Activated gamma-delta T cell treated with Interleukin-2 at 50 U/mL for 16 hours (primary cell): Measurements from ENCODE around the gene P2RY12.
"Not testable (repeated sequence)": the region's sequence is repeated elsewhere in the genome, so short reads cannot be mapped to it uniquely, and the experiment has no call there.

Experiments used
- DNase-seq: peaks from one replicate; pipeline ENCODE4 v3.0.0-alpha.2; 2020

The P2RY12 gene

GRCh38 chr3:151392191-151392590, 7.6 kb upstream of the P2RY12 start:
- DNase-seq, result not testable (repeated sequence)

GRCh38 chr3:151391720-151392119, 7.2 kb upstream of the P2RY12 start:
- no peak for DNase-seq

- DNase-seq, result no peak
Measured at GRCh38 chr3:151387842-151388241, 3.3 kb upstream of the P2RY12 start.

- no peak for DNase-seq
Measured at GRCh38 chr3:151387432-151387831, 2.9 kb upstream of the P2RY12 start.

- DNase-seq, result no peak
Measured at GRCh38 chr3:151386056-151386455, 1.5 kb upstream of the P2RY12 start.

- DNase-seq, result no peak
Measured at GRCh38 chr3:151383956-151384355, 597 bp downstream of the P2RY12 start.

GRCh38 chr3:151383111-151383510, 1.4 kb downstream of the P2RY12 start:
- no peak for DNase-seq

- no peak for DNase-seq
Measured at GRCh38 chr3:151382671-151383070, 1.9 kb downstream of the P2RY12 start.

GRCh38 chr3:151379083-151379734, 5.3 kb downstream of the P2RY12 start:
- DNase-seq, result no peak

GRCh38 chr3:151377768-151378385, 6.7 kb downstream of the P2RY12 start:
- DNase-seq, result no peak

- no peak for DNase-seq
Measured at GRCh38 chr3:151372063-151372820, 12.3 kb downstream of the P2RY12 start.

- no peak for DNase-seq
Measured at GRCh38 chr3:151371526-151371925, 13.0 kb downstream of the P2RY12 start.

- no peak for DNase-seq
Measured at GRCh38 chr3:151367448-151367847, 17.1 kb downstream of the P2RY12 start.

- DNase-seq, result no peak
Measured at GRCh38 chr3:151366993-151367392, 17.6 kb downstream of the P2RY12 start.

GRCh38 chr3:151362751-151363174, 21.8 kb downstream of the P2RY12 start:
- no peak for DNase-seq

GRCh38 chr3:151357463-151357850, 27.1 kb downstream of the P2RY12 start:
- DNase-seq, result no peak

GRCh38 chr3:151356794-151357462, 27.6 kb downstream of the P2RY12 start:
- no peak for DNase-seq

- DNase-seq, result no peak
Measured at GRCh38 chr3:151351648-151352047, 32.9 kb downstream of the P2RY12 start.

GRCh38 chr3:151351219-151351618, 33.3 kb downstream of the P2RY12 start:
- no peak for DNase-seq

- no peak for DNase-seq
Measured at GRCh38 chr3:151350656-151351055, 33.9 kb downstream of the P2RY12 start.

GRCh38 chr3:151347432-151347831, 37.1 kb downstream of the P2RY12 start:
- DNase-seq, result no peak

- no peak for DNase-seq
Measured at GRCh38 chr3:151346292-151346691, 38.3 kb downstream of the P2RY12 start.

GRCh38 chr3:151345859-151346258, 38.7 kb downstream of the P2RY12 start:
- no peak for DNase-seq

- no peak for DNase-seq
Measured at GRCh38 chr3:151331696-151332095, 52.9 kb downstream of the P2RY12 start.
